Upper lobe of right lung (tissue), 1 donor: Measurements from ENCODE around the gene SLC35B2. TPM values are rescaled to one million over a fixed set of nuclear protein-coding genes. Genes with fewer than 3 reads are reported as not detected.

Experiments
- ATAC-seq: fragments of 200-7000 bp; cut with Tn5 transposase; one replicate; pipeline ENCODE4 v1.9.1; 2020; ENCODE audit warnings: mild to moderate bottlenecking, moderate library complexity
- DNase-seq: peaks from one replicate; pipeline ENCODE4 v3.0.0-alpha.2; 2020
- H3K27ac ChIP-seq: fragments of 200-600 bp; one replicate; pipeline ENCODE4 v1.8.0; 2022
- H3K27me3 ChIP-seq: fragments of 200-600 bp; one replicate; pipeline ENCODE4 v1.8.0; 2022; ENCODE audit warnings: mild to moderate bottlenecking
- H3K36me3 ChIP-seq: fragments of 200-600 bp; one replicate; pipeline ENCODE4 v1.8.0; 2022
- H3K4me1 ChIP-seq: fragments of 200-600 bp; one replicate; pipeline ENCODE4 v1.8.0; 2022
- H3K4me3 ChIP-seq: fragments of 200-600 bp; one replicate; pipeline ENCODE4 v1.8.0; 2022; ENCODE audit warnings: mild to moderate bottlenecking
- H3K9me3 ChIP-seq: fragments of 200-600 bp; one replicate; pipeline ENCODE4 v1.8.0; 2022
- CTCF ChIP-seq: fragments of 200-600 bp; IDR thresholded peaks from one replicate; pipeline ENCODE4 v1.8.0; 2022; ENCODE audit warnings: antibody characterized with exemption
- intact Hi-C: fragments of 100-400 bp; cut with DNase I; formaldehyde crosslinking; loops from one replicate; pipeline ENCODE4 v1.11.0; 2022
- total RNA-seq: library from RNA; stranded (reverse); fragmentation: NEBNext Ultra II Directional; extraction: Animal tissue kit (Norgen Biotek cat#: 25700); gene quantifications from one replicate; pipeline ENCODE4 v1.2.1, GENCODE V29; 2021
- donor health status: DM: no; HTN: yes; CAD: no; lungs with severe emphysema.

SLC35B2 gene
- total RNA-seq, 1 donor from 2014 or later: 32.3 TPM

DNA sequence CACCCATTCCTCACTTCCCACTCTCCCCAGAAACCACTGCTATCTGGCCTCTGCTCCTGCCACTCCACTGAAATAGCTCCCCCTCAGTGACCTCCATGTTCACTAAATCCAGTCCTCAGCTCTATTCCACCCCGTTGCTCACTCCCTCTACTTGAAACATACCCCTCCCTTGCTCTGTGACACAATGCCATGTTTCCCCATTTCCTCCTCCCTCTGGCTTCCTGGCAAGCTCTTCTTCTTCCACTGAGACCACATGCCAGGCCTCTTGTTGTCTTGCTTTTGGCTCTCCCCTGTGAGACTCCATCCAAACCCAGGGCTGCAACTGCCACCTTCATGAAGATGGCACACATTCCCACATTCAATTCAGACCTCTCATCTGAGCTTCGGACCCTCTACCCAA, 26.8 kb upstream of the SLC35B2 start:
- intact Hi-C loops: no loop called here
- no peak for TF ChIP-seq CTCF
- H3K9me3 ChIP-seq: no peaks in the 10 kb centered on the region
- H3K4me1 ChIP-seq: no peaks in the 10 kb centered on the region
- DNase-seq (no peak), ATAC-seq (peak; percentile 67)
- H3K4me3 ChIP-seq: no peak overlapping the region
- no peaks in the 10 kb centered on the region for H3K36me3 ChIP-seq
- no peak overlapping the region for H3K27ac ChIP-seq
- H3K27me3 ChIP-seq: peaks cover 33% of the 10 kb centered on the region

DNA sequence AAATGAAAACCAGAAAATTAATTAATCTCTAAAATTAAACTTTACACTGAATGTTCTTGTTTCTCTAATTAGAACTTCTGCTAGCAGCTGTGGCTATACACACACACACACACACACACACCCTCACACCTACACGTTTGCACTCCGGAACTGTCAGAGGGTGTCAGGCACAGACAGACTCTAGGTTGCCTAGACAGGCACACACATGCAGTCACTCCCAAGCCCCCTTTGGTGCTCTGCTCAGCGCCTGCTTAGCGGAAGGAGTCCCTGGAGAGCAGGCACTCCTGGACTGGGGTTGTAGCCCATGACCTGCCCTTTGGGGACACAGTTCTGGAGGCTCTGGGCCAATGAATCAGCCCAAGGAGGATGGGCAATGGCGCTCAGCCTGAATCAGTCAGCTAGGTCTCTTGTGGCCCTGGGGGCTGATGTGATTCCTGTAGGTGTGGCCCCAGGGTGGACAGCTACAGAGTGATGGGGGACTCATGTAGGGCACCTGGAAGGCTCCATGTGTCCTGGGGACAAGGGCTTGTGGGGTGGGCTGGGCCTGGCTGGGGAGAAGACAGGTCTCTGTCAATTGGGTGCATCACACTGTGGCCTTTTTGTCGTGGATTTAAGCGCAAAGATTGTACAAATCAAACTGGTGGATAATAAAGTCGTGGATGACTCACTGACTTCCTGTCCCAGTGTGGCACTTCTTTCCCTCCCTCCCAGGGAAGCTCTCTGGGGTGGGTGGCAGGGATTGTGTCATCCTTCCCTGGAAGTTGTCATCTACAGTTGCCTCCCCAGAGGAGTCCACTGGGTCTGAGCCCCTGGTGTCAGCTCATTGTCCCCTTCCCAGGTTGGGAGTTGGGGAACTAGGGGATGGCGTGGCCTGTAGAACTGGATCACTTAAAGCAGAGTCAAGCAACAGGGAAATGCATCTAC, 21.7 kb upstream of the SLC35B2 start:
- Histone ChIP-seq H3K9me3 (no peaks in the 10 kb centered on the region), H3K4me3 (no peak overlapping the region), H3K27ac (no peak overlapping the region), H3K27me3 (peaks cover 42% of the 10 kb centered on the region), H3K4me1 (no peaks in the 10 kb centered on the region), H3K36me3 (no peaks in the 10 kb centered on the region)
- intact Hi-C loops: no loop called here
- no peak for DNase-seq
- peak; percentile 33 for ATAC-seq
- TF ChIP-seq CTCF: no peak

DNA sequence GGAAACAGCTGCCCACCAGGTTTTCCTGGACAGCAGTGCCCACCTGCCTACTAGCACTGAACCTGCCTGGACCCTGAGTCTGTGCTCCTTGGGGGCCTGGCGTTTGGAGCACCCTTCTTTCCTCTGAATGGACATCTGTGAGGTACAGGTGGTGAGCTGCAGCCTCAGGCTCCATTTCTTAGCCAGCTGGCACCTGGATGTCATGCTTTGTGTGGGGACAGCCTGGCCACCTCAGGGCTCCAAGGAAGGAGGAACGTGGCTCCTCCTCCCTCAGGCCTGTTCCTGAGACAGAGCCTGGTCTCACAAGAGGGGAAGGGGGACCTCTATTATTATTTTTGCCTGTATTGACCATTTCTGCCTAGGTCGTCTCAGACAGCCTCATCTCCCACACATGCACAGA, 21.0 kb upstream of the SLC35B2 start:
- Histone ChIP-seq H3K27me3 (peaks cover 45% of the 10 kb centered on the region), H3K27ac (no peak overlapping the region), H3K4me3 (no peak overlapping the region), H3K4me1 (no peaks in the 10 kb centered on the region), H3K36me3 (no peaks in the 10 kb centered on the region), H3K9me3 (no peaks in the 10 kb centered on the region)
- no peak for TF ChIP-seq CTCF
- no peak for ATAC-seq
- no peak for DNase-seq
- intact Hi-C loops: no loop called here

- no peaks in the 10 kb centered on the region for H3K9me3 ChIP-seq
- no peak for TF ChIP-seq CTCF
- intact Hi-C loops: no loop called here
- H3K4me3 ChIP-seq: no peak overlapping the region
- H3K4me1 ChIP-seq: no peaks in the 10 kb centered on the region
- DNase-seq (no peak), ATAC-seq (no peak)
- no peak overlapping the region for H3K27ac ChIP-seq
- no peaks in the 10 kb centered on the region for H3K36me3 ChIP-seq
- peaks cover 51% of the 10 kb centered on the region for H3K27me3 ChIP-seq
Observed at GRCh38 chr6:44277763-44278162, 20.4 kb upstream of the SLC35B2 start.

- ATAC-seq (no peak), DNase-seq (no peak)
- peaks cover 59% of the 10 kb centered on the region for H3K27me3 ChIP-seq
- intact Hi-C loops: no loop called here
- no peak overlapping the region for H3K4me3 ChIP-seq
- no peak for TF ChIP-seq CTCF
- H3K27ac ChIP-seq: no peak overlapping the region
- H3K9me3 ChIP-seq: no peaks in the 10 kb centered on the region
- no peaks in the 10 kb centered on the region for H3K36me3 ChIP-seq
- no peaks in the 10 kb centered on the region for H3K4me1 ChIP-seq
Observed at GRCh38 chr6:44276667-44277640, 19.6 kb upstream of the SLC35B2 start.
